ENCODE results near the gene EYA2.

GRCh38 chr20:46893051-46893450 is 1.6 kb upstream of the EYA2 start:
- TF ChIP-seq CTCF (IDR thresholded peaks at IDR 0.05; ENCODE audit: low read depth, low read length) (no peak), POLR2A (IDR thresholded peaks at IDR 0.05; ENCODE audit: extremely low read depth, insufficient read length) (no peak)

Measured in NB4 (cell line).